Trophoblast cell (in vitro differentiated cells and primary cell): Measurements from ENCODE around the gene CA11.
"Not testable (repeated sequence)": the region's sequence is repeated elsewhere in the genome, so short reads cannot be mapped to it uniquely, and the experiment has no call there.

Experiments
- DNase-seq, 2 donors: peaks; one replicate each; pipeline ENCODE4 v3.0.0-alpha.2; 2016
- H2AFZ ChIP-seq: 2 replicates; pipeline ENCODE4 v1.6.1; 2013; ENCODE audit warnings: low read length, moderate library complexity, mild to moderate bottlenecking; ENCODE audit not compliant: insufficient read depth, poor library complexity
- H2AK5ac ChIP-seq: 2 replicates; pipeline ENCODE4 v1.6.1; 2013; ENCODE audit warnings: mild to moderate bottlenecking, low read length
- H2BK120ac ChIP-seq: 2 replicates; pipeline ENCODE4 v1.6.1; 2013; ENCODE audit warnings: low read length, mild to moderate bottlenecking, moderate library complexity; ENCODE audit not compliant: insufficient read depth, poor library complexity
- H2BK12ac ChIP-seq: 2 replicates; pipeline ENCODE4 v1.6.1; 2013; ENCODE audit warnings: mild to moderate bottlenecking, low read length, moderate library complexity
- H2BK5ac ChIP-seq: 2 replicates; pipeline ENCODE4 v1.6.1; 2013; ENCODE audit warnings: low read length, low read depth, moderate library complexity, mild to moderate bottlenecking; ENCODE audit not compliant: poor library complexity
- H3K14ac ChIP-seq: 2 replicates; pipeline ENCODE4 v1.6.1; 2013; ENCODE audit warnings: mild to moderate bottlenecking, low read length
- H3K18ac ChIP-seq: 2 replicates; pipeline ENCODE4 v1.6.1; 2013; ENCODE audit warnings: mild to moderate bottlenecking, low read length
- H3K23ac ChIP-seq: 2 replicates; pipeline ENCODE4 v1.6.1; 2013; ENCODE audit warnings: low read length
- H3K27ac ChIP-seq: 2 replicates; pipeline ENCODE4 v1.5.1; 2013; ENCODE audit warnings: low read depth, mild to moderate bottlenecking, inconsistent platforms, low read length, moderate library complexity
- H3K27me3 ChIP-seq: 2 replicates; pipeline ENCODE4 v1.6.1; 2013; ENCODE audit warnings: inconsistent platforms, mild to moderate bottlenecking, low read length, moderate library complexity; ENCODE audit not compliant: insufficient read depth
- H3K36me3 ChIP-seq, 2 experiments: 1 replicate in 1 of 2; 2 replicates in 1 of 2; pipeline ENCODE4 v1.6.1; 2013; ENCODE audit warnings: low read length in 2 of 2, mild to moderate bottlenecking in 2 of 2, moderate library complexity in 1 of 2; ENCODE audit not compliant: insufficient read depth in 2 of 2, control insufficient read depth in 1 of 2
- H3K4ac ChIP-seq: 2 replicates; pipeline ENCODE4 v1.6.1; 2013; ENCODE audit warnings: low read depth, mild to moderate bottlenecking, low read length, moderate library complexity
- H3K4me1 ChIP-seq, 2 experiments: 1 replicate in 1 of 2; 2 replicates in 1 of 2; pipeline ENCODE4 v1.6.1; 2013; ENCODE audit warnings: low read length in 2 of 2, mild to moderate bottlenecking in 2 of 2, moderate library complexity in 1 of 2; ENCODE audit not compliant: insufficient read depth in 2 of 2, control insufficient read depth in 1 of 2
- H3K4me2 ChIP-seq: 2 replicates; pipeline ENCODE4 v1.6.1; 2013; ENCODE audit warnings: inconsistent platforms, mild to moderate bottlenecking, low read length, moderate library complexity
- H3K4me3 ChIP-seq: 2 replicates; pipeline ENCODE4 v1.5.1; 2013; ENCODE audit warnings: mild to moderate bottlenecking, low read depth, low read length, inconsistent platforms
- H3K79me1 ChIP-seq: one replicate; pipeline ENCODE4 v1.6.1; 2013; ENCODE audit warnings: low read length
- H3K79me2 ChIP-seq: 2 replicates; pipeline ENCODE4 v1.6.1; 2013; ENCODE audit warnings: low read length, mild to moderate bottlenecking; ENCODE audit not compliant: control insufficient read depth, insufficient read depth, poor library complexity
- H3K9ac ChIP-seq: 2 replicates; pipeline ENCODE4 v1.6.1; 2013; ENCODE audit warnings: mild to moderate bottlenecking, low read length
- H3K9me3 ChIP-seq: 2 replicates; pipeline ENCODE4 v1.6.1; 2013; ENCODE audit warnings: low read depth, mild to moderate bottlenecking, control low read depth, inconsistent platforms, low read length; ENCODE audit not compliant: insufficient read depth
- H4K12ac ChIP-seq: 2 replicates; pipeline ENCODE4 v1.6.1; 2013; ENCODE audit warnings: low read depth, mild to moderate bottlenecking, low read length, moderate library complexity
- H4K8ac ChIP-seq: 2 replicates; pipeline ENCODE4 v1.6.1; 2013; ENCODE audit warnings: low read depth, mild to moderate bottlenecking, low read length, moderate library complexity
- H4K91ac ChIP-seq: one replicate; pipeline ENCODE4 v1.6.1; 2013; ENCODE audit warnings: low read depth, mild to moderate bottlenecking, low read length, moderate library complexity
- WGBS: extraction: QIAGEN DNeasy Blood & Tissue Kit; methylation state at CpG from one replicate; pipeline ENCODE4 v1.1.7; 2013; ENCODE audit warnings: missing lambda C conversion rate; ENCODE audit not compliant: insufficient read length, insufficient coverage; ENCODE audit errors: extremely low coverage; 5-methylcytosine and 5-hydroxymethylcytosine counted together

The CA11 gene

DNA sequence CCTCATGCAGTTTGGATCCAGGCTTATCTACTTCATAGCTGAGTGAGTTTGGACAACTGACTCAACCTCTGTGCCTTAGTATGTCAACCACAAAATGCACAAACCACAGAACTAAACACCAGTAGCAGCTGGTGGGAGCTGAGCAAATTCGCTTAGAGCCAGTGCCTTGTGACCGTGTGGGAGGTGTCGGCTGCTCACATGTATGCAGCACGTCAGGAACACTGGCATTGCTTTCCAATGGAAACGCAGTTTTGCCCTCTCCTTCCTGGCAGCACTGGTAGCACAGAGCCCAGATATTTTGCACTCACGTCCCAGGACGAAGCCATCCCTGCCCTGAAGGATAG lies 35.1 kb upstream of the CA11 start:
- Histone ChIP-seq H3K18ac (no peak overlapping the region), H3K9me3 (no peaks in the 10 kb centered on the region), H3K4me1 (no peaks in the 10 kb centered on the region), H3K79me2 (no peaks in the 10 kb centered on the region), H2AFZ (no peak overlapping the region), H2BK120ac (no peak overlapping the region), H3K79me1 (no peaks in the 10 kb centered on the region), H2BK5ac (no peak overlapping the region), H3K4me2 (no peak overlapping the region), H3K36me3 (no peaks in the 10 kb centered on the region), H3K9ac (no peak overlapping the region), H4K8ac (no peak overlapping the region), H3K4ac (no peak overlapping the region), H3K27me3 (no peaks in the 10 kb centered on the region), H4K12ac (no peak overlapping the region), H4K91ac (no peak overlapping the region), H3K23ac (no peak overlapping the region), H3K27ac (no peak overlapping the region), H3K14ac (no peak overlapping the region), H2AK5ac (no peak overlapping the region), H3K4me3 (no peak overlapping the region), H2BK12ac (no peak overlapping the region)
- DNase-seq = no peak
- WGBS = no CpG with 5 or more reads among the region's 7 CpGs

DNA sequence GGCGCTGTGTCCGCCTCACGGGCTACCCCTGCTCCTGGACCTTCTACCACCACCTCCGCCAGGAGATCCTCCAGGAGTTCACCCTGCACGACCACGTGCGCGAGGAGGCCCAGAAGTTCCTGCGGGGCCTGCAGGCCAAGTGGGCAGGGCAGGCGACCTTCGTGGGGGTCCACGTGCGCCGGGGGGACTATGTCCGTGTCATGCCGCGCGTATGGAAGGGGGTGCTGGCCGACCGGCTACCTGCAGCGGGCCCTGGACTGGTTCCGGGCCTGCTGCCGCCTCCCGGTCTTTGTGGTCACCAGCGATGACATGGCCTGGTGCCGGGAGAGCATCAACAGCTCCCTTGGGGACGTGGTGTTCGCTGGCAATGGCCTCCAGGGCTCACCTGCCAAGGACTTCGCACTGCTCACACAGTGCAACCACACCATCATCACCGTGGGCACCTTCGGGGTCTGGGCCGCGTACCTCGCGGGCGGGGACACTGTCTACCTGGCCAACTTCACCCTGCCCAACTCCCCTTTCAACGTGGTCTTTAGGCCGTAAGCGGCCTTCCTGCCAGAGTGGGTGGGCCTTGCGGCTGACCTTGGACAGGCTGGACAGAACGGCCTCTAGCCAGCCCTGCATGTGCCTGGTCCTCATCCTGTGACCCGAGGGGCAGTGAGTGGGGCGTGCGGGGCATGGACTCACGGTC lies 34.6 kb upstream of the CA11 start:
- no CpG with 5 or more reads among the region's 45 CpGs for WGBS
- Histone ChIP-seq H2AK5ac (no peak overlapping the region), H3K4me3 (no peak overlapping the region)

GRCh38 chr19:48680006-48680405 lies 34.0 kb upstream of the CA11 start:
- not testable (repeated sequence) for H3K36me3 ChIP-seq, H3K4me1 ChIP-seq, H2BK120ac ChIP-seq, H2AFZ ChIP-seq, H3K14ac ChIP-seq, H2BK5ac ChIP-seq, H3K18ac ChIP-seq, H4K91ac ChIP-seq, H4K8ac ChIP-seq, H4K12ac ChIP-seq, H3K27me3 ChIP-seq, H3K9me3 ChIP-seq, H3K79me1 ChIP-seq, H2AK5ac ChIP-seq, DNase-seq, H3K79me2 ChIP-seq, H3K4me2 ChIP-seq, H2BK12ac ChIP-seq, H3K4me3 ChIP-seq, H3K9ac ChIP-seq, H3K4ac ChIP-seq, H3K27ac ChIP-seq, H3K23ac ChIP-seq
- no CpG with 5 or more reads among the region's 19 CpGs for WGBS

More for the DNA sequence above, 34.6 kb upstream of the CA11 start:
- no peak overlapping the region for H2BK12ac ChIP-seq
- no peaks in the 10 kb centered on the region for H3K79me1 ChIP-seq
- H3K18ac ChIP-seq = no peak overlapping the region
- no peak overlapping the region for H2BK5ac ChIP-seq
- no peaks in the 10 kb centered on the region for H3K9me3 ChIP-seq
- no peak overlapping the region for H3K27ac ChIP-seq
- H2BK120ac ChIP-seq = no peak overlapping the region
- no peak overlapping the region for H3K23ac ChIP-seq
- H3K27me3 ChIP-seq = no peaks in the 10 kb centered on the region
- H4K12ac ChIP-seq = no peak overlapping the region
- no peaks in the 10 kb centered on the region for H3K79me2 ChIP-seq
- no peak overlapping the region for H4K91ac ChIP-seq
- H3K14ac ChIP-seq = no peak overlapping the region
- no peak overlapping the region for H3K4me2 ChIP-seq
- no peak for DNase-seq
- no peak overlapping the region for H3K9ac ChIP-seq
- no peak overlapping the region for H2AFZ ChIP-seq
- no peak overlapping the region for H4K8ac ChIP-seq
- no peak overlapping the region for H3K4ac ChIP-seq
- H3K36me3 ChIP-seq = no peaks in the 10 kb centered on the region
- H3K4me1 ChIP-seq = no peaks in the 10 kb centered on the region

- H2BK120ac ChIP-seq = no peak overlapping the region
- no peaks in the 10 kb centered on the region for H3K79me1 ChIP-seq
- no peak overlapping the region for H3K4me3 ChIP-seq
- H2BK5ac ChIP-seq = no peak overlapping the region
- H3K18ac ChIP-seq = no peak overlapping the region
- no peak overlapping the region for H3K14ac ChIP-seq
- H4K91ac ChIP-seq = no peak overlapping the region
- H2AFZ ChIP-seq = no peak overlapping the region
- H3K27me3 ChIP-seq = no peaks in the 10 kb centered on the region
- H3K4ac ChIP-seq = no peak overlapping the region
- no peak overlapping the region for H3K27ac ChIP-seq
- no peak overlapping the region for H2AK5ac ChIP-seq
- no peak overlapping the region for H3K9ac ChIP-seq
- H2BK12ac ChIP-seq = no peak overlapping the region
- no peak overlapping the region for H4K8ac ChIP-seq
- no peaks in the 10 kb centered on the region for H3K9me3 ChIP-seq
- no peak overlapping the region for H3K23ac ChIP-seq
- no peak overlapping the region for H3K4me2 ChIP-seq
- no peaks in the 10 kb centered on the region for H3K36me3 ChIP-seq
- no peaks in the 10 kb centered on the region for H3K79me2 ChIP-seq
- H3K4me1 ChIP-seq = no peaks in the 10 kb centered on the region
- no peak for DNase-seq
- no peak overlapping the region for H4K12ac ChIP-seq
- no CpG with 5 or more reads among the region's 4 CpGs for WGBS
Observed at GRCh38 chr19:48678201-48678600, 32.2 kb upstream of the CA11 start.
